ENCODE results near the gene AGBL4.

- no peak for TF ChIP-seq CTCF (IDR thresholded peaks at IDR 0.05)
- no peak for TF ChIP-seq POLR2AphosphoS5 (IDR thresholded peaks at IDR 0.05)
- no peak for TF ChIP-seq POLR2A (IDR thresholded peaks at IDR 0.05)
Measured at GRCh38 chr1:48844187-48844586, 1179.6 kb downstream of the AGBL4 start.

Measured in breast epithelium (tissue), 3 donors.